WTC11 (cell line): ENCODE data around the gene AFF3. TPM values are rescaled to one million over a fixed set of nuclear protein-coding genes. Genes with fewer than 3 reads are reported as not detected.

Source experiments
- ATAC-seq: fragments of 200-7000 bp; cut with Tn5 transposase; 2 replicates; pipeline ENCODE4 v1.10.0; 2021; ENCODE audit warnings: mild to moderate bottlenecking, moderate library complexity
- CTCF ChIA-PET: fragments of 300-600 bp; sonication (Branson Sonifier 250); formaldehyde crosslinking; loops from one replicate; lab custom pipeline; 2021; ENCODE audit warnings: antibody characterized with exemption; lab: Charles Lee
- POLR2A ChIA-PET: fragments of 350-600 bp; sonication (Branson Sonifier 250); formaldehyde crosslinking; loops from one replicate; lab custom pipeline; 2021; ENCODE audit warnings: antibody characterized with exemption; lab: Charles Lee
- DNase-seq: peaks from one replicate; pipeline ENCODE4 v3.0.0; 2021; ENCODE audit warnings: low spot score
- H3K27ac Mint-ChIP-seq: 2 replicates; pipeline ENCODE4 v1.8.0; 2021; ENCODE audit warnings: mixed read lengths
- H3K27me3 Mint-ChIP-seq: 2 replicates; pipeline ENCODE4 v1.8.0; 2021; ENCODE audit warnings: low read depth, mild to moderate bottlenecking, moderate library complexity, mixed read lengths
- H3K36me3 Mint-ChIP-seq: 2 replicates; pipeline ENCODE4 v1.8.0; 2021; ENCODE audit warnings: mixed read lengths
- H3K4me1 Mint-ChIP-seq: 2 replicates; pipeline ENCODE4 v1.8.0; 2022; ENCODE audit warnings: mixed read lengths
- H3K4me3 Mint-ChIP-seq: 2 replicates; pipeline ENCODE4 v1.8.0; 2021; ENCODE audit warnings: mild to moderate bottlenecking, moderate library complexity, mixed read lengths
- H3K9me3 Mint-ChIP-seq: 2 replicates; pipeline ENCODE4 v1.8.0; 2021; ENCODE audit warnings: mixed read lengths
- AFF4 ChIP-seq: sonication (generic); formaldehyde crosslinking; IDR thresholded peaks from 2 replicates; pipeline ENCODE4 v1.8.1; 2023; ENCODE audit warnings: mild to moderate bottlenecking, missing genetic modification reagents, borderline replicate concordance
- CREB1 ChIP-seq: sonication (generic); formaldehyde crosslinking; IDR thresholded peaks from 2 replicates; pipeline ENCODE4 v1.8.0; 2023; ENCODE audit warnings: mild to moderate bottlenecking, missing genetic modification reagents
- CTCF ChIP-seq: fragments of 200-600 bp; IDR thresholded peaks from 2 replicates; pipeline ENCODE4 v1.8.0; 2022; ENCODE audit warnings: antibody characterized with exemption
- FOXP1 ChIP-seq: sonication (generic); formaldehyde crosslinking; IDR thresholded peaks from 2 replicates; pipeline ENCODE4 v1.8.0; 2022; ENCODE audit warnings: missing genetic modification reagents, mild to moderate bottlenecking, moderate library complexity, borderline replicate concordance
- GRHL2 ChIP-seq: fragments of 250-450 bp; sonication (Bioruptor Pico); IDR thresholded peaks from 2 replicates; pipeline ENCODE4 v1.8.0; 2022; ENCODE audit warnings: mild to moderate bottlenecking, moderate library complexity; ENCODE audit not compliant: insufficient replicate concordance, severe bottlenecking
- IRF2 ChIP-seq: sonication (generic); formaldehyde crosslinking; IDR thresholded peaks from 2 replicates; pipeline ENCODE4 v1.8.0; 2022; ENCODE audit warnings: low read depth, missing genetic modification reagents, borderline replicate concordance
- MLX ChIP-seq: sonication (generic); formaldehyde crosslinking; IDR thresholded peaks from 2 replicates; pipeline ENCODE4 v1.8.1; 2023; ENCODE audit warnings: mild to moderate bottlenecking, missing genetic modification reagents, moderate library complexity
- RELA ChIP-seq: sonication (generic); formaldehyde crosslinking; IDR thresholded peaks from 2 replicates; pipeline ENCODE4 v1.8.1; 2022; ENCODE audit warnings: missing genetic modification reagents, mild to moderate bottlenecking, borderline replicate concordance
- SMAD4 ChIP-seq: sonication (generic); formaldehyde crosslinking; IDR thresholded peaks from 2 replicates; pipeline ENCODE4 v1.8.0; 2022; ENCODE audit warnings: mild to moderate bottlenecking, missing genetic modification reagents
- SP1 ChIP-seq: sonication (generic); formaldehyde crosslinking; conservative IDR thresholded peaks from 2 replicates; pipeline ENCODE4 v1.8.1; 2022; ENCODE audit warnings: missing genetic modification reagents
- ZNF219 ChIP-seq: sonication (generic); formaldehyde crosslinking; IDR thresholded peaks from 2 replicates; pipeline ENCODE4 v1.8.0; 2023; ENCODE audit warnings: missing genetic modification reagents, mild to moderate bottlenecking, borderline replicate concordance
- ZNF317 ChIP-seq: sonication (generic); formaldehyde crosslinking; IDR thresholded peaks from 2 replicates; pipeline ENCODE4 v1.8.1; 2023; ENCODE audit warnings: low read depth, mild to moderate bottlenecking, moderate library complexity, missing genetic modification reagents, borderline replicate concordance
- ZNF416 ChIP-seq: fragments of 250-450 bp; sonication (Bioruptor Pico); IDR thresholded peaks from 2 replicates; pipeline ENCODE4 v1.9.0; 2021; ENCODE audit warnings: mild to moderate bottlenecking, inconsistent platforms
- ZNF512 ChIP-seq: sonication (generic); formaldehyde crosslinking; IDR thresholded peaks from 2 replicates; pipeline ENCODE4 v1.8.1; 2022; ENCODE audit warnings: missing genetic modification reagents, borderline replicate concordance
- ZNF671 ChIP-seq: fragments of 250-450 bp; sonication (Bioruptor Pico); IDR thresholded peaks from 2 replicates; pipeline ENCODE4 v1.8.0; 2021; ENCODE audit warnings: mild to moderate bottlenecking
- total RNA-seq: library from RNA; stranded (reverse); gene quantifications from 3 replicates; pipeline ENCODE4 v1.2.3, GENCODE V29; 2021
- TF ChIP-seq, protein P1 (sequence below): sonication (generic); formaldehyde crosslinking; IDR thresholded peaks from 2 replicates; pipeline ENCODE4 v1.8.1; 2023; ENCODE audit warnings: mild to moderate bottlenecking, missing genetic modification reagents
- TF ChIP-seq, protein P2 (sequence below): fragments of 250-450 bp; sonication (Bioruptor Pico); IDR thresholded peaks from 2 replicates; pipeline ENCODE4 v1.9.0; 2021; ENCODE audit warnings: mild to moderate bottlenecking
- TF ChIP-seq, protein P3 (sequence below): fragments of 250-450 bp; sonication (Bioruptor Pico); IDR thresholded peaks from 2 replicates; pipeline ENCODE4 v1.9.0; 2021; ENCODE audit warnings: mild to moderate bottlenecking

The AFF3 gene
- total RNA-seq, 1 experiment from 2014 or later = 1.2 TPM

DNA sequence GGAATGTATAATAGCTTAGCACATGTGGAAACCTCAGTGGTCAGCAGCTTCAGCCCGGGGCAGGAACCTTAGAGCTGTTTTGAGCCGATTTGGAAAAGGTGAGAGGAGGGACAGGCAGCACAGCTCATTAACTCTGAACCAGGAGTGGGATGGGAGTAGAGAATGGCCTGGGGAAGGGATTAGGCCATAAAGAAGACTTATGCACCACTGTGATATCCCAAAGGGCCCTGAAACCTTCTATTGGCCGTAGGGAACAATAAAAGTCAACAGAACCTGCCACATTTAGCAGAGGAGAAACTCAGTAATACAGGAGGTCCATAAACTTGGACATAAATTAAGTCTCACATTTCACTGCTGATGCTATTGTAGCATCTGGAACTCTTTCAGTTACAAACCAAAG lies 528.4 kb downstream of the AFF3 start (continued):
- no peak for TF ChIP-seq CTCF

GRCh38 chr2:99611786-99612185 lies 530.6 kb downstream of the AFF3 start:
- no peak for TF ChIP-seq AFF4 (CRISPR knock-in tag)
- no peaks in the 10 kb centered on the region for H3K4me1 Mint-ChIP-seq
- no peaks in the 10 kb centered on the region for H3K9me3 Mint-ChIP-seq
- POLR2A ChIA-PET = no interaction called here
- no peak overlapping the region for H3K4me3 Mint-ChIP-seq
- no peaks in the 10 kb centered on the region for H3K36me3 Mint-ChIP-seq
- DNase-seq (no peak), ATAC-seq (no peak)
- H3K27ac Mint-ChIP-seq = no peak overlapping the region
- CTCF ChIA-PET = interaction anchor here (0.9 to 1.5 kb wide), 2 partner anchors 53 to 81 kb away, joined by 4 to 7 read pairs; no protein-coding TSS in a partner anchor
- H3K27me3 Mint-ChIP-seq = no peaks in the 10 kb centered on the region; the same call in 1 of the 2 replicates

DNA sequence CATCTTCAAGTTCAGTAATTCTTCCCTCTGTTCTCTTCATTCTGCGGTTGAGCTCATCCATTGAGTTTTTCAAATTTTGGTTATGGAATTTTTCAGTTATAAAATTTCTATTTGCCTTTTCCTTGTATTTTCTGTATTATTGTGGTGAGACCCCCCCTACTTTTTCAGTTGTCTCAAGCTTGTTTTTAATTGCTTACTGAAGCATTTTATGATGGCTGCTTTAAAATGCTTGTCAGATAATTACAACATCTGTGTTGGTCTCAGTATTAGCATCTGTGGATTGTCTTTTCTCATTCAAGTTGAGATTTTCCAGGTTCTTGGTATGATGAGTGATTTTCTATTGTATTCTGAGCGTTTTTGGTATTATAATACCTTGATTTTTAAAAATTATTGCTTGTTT lies 531.4 kb downstream of the AFF3 start:
- ChIA-PET POLR2A (no interaction called here), CTCF (no interaction called here)
- ATAC-seq (no peak), DNase-seq (no peak)
- Mint-ChIP-seq H3K4me3 (no peak overlapping the region), H3K4me1 (no peaks in the 10 kb centered on the region), H3K36me3 (no peaks in the 10 kb centered on the region), H3K9me3 (no peaks in the 10 kb centered on the region), H3K27ac (no peak overlapping the region), H3K27me3 (no peaks in the 10 kb centered on the region; the same call in 1 of the 2 replicates)
- TF ChIP-seq MLX (CRISPR knock-in tag) (no peak), ZNF416 (CRISPR knock-in tag) (no peak), SMAD4 (CRISPR knock-in tag) (no peak), FOXP1 (CRISPR knock-in tag) (no peak), ZNF219 (CRISPR knock-in tag) (no peak), RELA (CRISPR knock-in tag) (no peak), SP1 (CRISPR knock-in tag) (no peak), CREB1 (CRISPR knock-in tag) (no peak), ZNF317 (no peak), GRHL2 (CRISPR knock-in tag) (no peak), ZNF671 (CRISPR knock-in tag) (no peak), IRF2 (CRISPR knock-in tag) (no peak), ZNF512 (CRISPR knock-in tag) (no peak)
- TF ChIP-seq, protein P1, sequence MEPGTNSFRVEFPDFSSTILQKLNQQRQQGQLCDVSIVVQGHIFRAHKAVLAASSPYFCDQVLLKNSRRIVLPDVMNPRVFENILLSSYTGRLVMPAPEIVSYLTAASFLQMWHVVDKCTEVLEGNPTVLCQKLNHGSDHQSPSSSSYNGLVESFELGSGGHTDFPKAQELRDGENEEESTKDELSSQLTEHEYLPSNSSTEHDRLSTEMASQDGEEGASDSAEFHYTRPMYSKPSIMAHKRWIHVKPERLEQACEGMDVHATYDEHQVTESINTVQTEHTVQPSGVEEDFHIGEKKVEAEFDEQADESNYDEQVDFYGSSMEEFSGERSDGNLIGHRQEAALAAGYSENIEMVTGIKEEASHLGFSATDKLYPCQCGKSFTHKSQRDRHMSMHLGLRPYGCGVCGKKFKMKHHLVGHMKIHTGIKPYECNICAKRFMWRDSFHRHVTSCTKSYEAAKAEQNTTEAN (CRISPR knock-in tag) = no peak
- TF ChIP-seq, protein P2, sequence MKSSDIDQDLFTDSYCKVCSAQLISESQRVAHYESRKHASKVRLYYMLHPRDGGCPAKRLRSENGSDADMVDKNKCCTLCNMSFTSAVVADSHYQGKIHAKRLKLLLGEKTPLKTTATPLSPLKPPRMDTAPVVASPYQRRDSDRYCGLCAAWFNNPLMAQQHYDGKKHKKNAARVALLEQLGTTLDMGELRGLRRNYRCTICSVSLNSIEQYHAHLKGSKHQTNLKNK (CRISPR knock-in tag) = no peak
- TF ChIP-seq, protein P3, sequence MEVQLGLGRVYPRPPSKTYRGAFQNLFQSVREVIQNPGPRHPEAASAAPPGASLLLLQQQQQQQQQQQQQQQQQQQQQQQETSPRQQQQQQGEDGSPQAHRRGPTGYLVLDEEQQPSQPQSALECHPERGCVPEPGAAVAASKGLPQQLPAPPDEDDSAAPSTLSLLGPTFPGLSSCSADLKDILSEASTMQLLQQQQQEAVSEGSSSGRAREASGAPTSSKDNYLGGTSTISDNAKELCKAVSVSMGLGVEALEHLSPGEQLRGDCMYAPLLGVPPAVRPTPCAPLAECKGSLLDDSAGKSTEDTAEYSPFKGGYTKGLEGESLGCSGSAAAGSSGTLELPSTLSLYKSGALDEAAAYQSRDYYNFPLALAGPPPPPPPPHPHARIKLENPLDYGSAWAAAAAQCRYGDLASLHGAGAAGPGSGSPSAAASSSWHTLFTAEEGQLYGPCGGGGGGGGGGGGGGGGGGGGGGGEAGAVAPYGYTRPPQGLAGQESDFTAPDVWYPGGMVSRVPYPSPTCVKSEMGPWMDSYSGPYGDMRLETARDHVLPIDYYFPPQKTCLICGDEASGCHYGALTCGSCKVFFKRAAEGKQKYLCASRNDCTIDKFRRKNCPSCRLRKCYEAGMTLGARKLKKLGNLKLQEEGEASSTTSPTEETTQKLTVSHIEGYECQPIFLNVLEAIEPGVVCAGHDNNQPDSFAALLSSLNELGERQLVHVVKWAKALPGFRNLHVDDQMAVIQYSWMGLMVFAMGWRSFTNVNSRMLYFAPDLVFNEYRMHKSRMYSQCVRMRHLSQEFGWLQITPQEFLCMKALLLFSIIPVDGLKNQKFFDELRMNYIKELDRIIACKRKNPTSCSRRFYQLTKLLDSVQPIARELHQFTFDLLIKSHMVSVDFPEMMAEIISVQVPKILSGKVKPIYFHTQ (CRISPR knock-in tag) = no peak
